ENCODE data around the gene TMEM92.

Gene TMEM92

GRCh38 chr17:50261051-50261915 is 13.0 kb upstream of the TMEM92 start:
- no peak for DNase-seq (ENCODE audit: low read depth)

GRCh38 chr17:50262001-50262794 is 12.1 kb upstream of the TMEM92 start:
- no peak for DNase-seq (ENCODE audit: low read depth)
- no peak overlapping the region for H3K4me3 ChIP-seq (ENCODE audit: low read depth, low read length)
- TF ChIP-seq CTCF (IDR thresholded peaks at IDR 0.05; ENCODE audit: insufficient read depth, low read depth, low read length, missing control alignments): no peak

More at GRCh38 chr17:50261051-50261915, 13.0 kb upstream of the TMEM92 start:
- no peak for TF ChIP-seq CTCF (IDR thresholded peaks at IDR 0.05; ENCODE audit: insufficient read depth, low read depth, low read length, missing control alignments)
- H3K4me3 ChIP-seq (ENCODE audit: low read depth, low read length): no peak overlapping the region

- TF ChIP-seq CTCF (IDR thresholded peaks at IDR 0.05; ENCODE audit: insufficient read depth, low read depth, low read length, missing control alignments): no peak
- DNase-seq (ENCODE audit: low read depth): no peak
- no peak overlapping the region for H3K4me3 ChIP-seq (ENCODE audit: low read depth, low read length)
These were observed 10.7 kb upstream of the TMEM92 start for GRCh38 chr17:50263331-50264262.

- no peak overlapping the region for H3K4me3 ChIP-seq (ENCODE audit: low read depth, low read length)
- no peak for DNase-seq (ENCODE audit: low read depth)
- no peak for TF ChIP-seq CTCF (IDR thresholded peaks at IDR 0.05; ENCODE audit: insufficient read depth, low read depth, low read length, missing control alignments)
These were observed 9.8 kb upstream of the TMEM92 start for GRCh38 chr17:50264263-50265113.

GRCh38 chr17:50265212-50265611 is 9.1 kb upstream of the TMEM92 start:
- DNase-seq (ENCODE audit: low read depth): no peak
- no peak for TF ChIP-seq CTCF (IDR thresholded peaks at IDR 0.05; ENCODE audit: insufficient read depth, low read depth, low read length, missing control alignments)
- no peak overlapping the region for H3K4me3 ChIP-seq (ENCODE audit: low read depth, low read length)
